RWPE1 (cell line): ENCODE data around the gene SLIT3.
"Not testable (repeated sequence)": the region's sequence is repeated elsewhere in the genome, so short reads cannot be mapped to it uniquely, and the experiment has no call there.

Source experiments
- CTCF ChIA-PET: fragments of 350-600 bp; sonication (Branson Sonifier 250); formaldehyde crosslinking; extraction: SDS; loops from one replicate; lab custom pipeline; 2021; lab: Yijun Ruan, JAX
- POLR2A ChIA-PET: fragments of 400-600 bp; formaldehyde crosslinking; extraction: SDS; loops from one replicate; lab custom pipeline; 2020; ENCODE audit warnings: antibody characterized with exemption; ENCODE audit not compliant: low non-redundant PET; lab: Yijun Ruan, JAX
- DNase-seq: peaks from one replicate; pipeline ENCODE4 v3.0.0; 2012; ENCODE audit warnings: low spot score
- H3K27ac ChIP-seq: fragments of 450-650 bp; 2 replicates; pipeline ENCODE4 v1.5.1; 2017
- CTCF ChIP-seq: fragments of 450-650 bp; conservative IDR thresholded peaks from 2 replicates; pipeline ENCODE4 v1.5.1; 2017; ENCODE audit warnings: low read depth, mild to moderate bottlenecking

SLIT3 gene

DNA sequence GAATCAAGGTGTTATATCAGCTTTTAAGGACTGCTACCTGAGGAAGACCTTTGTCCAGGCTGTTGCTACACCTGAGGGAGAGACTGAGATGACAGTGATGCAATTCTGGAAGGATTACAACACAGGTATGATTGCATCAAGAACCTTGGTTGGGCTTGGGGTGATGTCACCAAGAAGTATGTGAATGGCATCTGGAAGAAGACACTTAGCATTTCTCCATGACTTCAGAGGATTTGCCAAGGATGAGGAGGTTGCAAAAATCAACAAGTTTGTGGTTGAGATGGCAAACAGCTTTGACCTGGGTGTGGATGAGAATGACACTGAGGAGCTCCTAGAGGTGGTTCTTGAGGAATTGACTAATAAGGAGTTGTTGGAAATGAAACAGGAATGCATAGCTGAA is 653.9 kb downstream of the SLIT3 start:
- DNase-seq: peak; percentile 80
- CTCF ChIA-PET: interaction anchor here (1.8 kb wide), 1 partner anchor 33 kb away, joined by 4 read pairs; no protein-coding TSS in a partner anchor
- TF ChIP-seq CTCF: no peak
- H3K27ac ChIP-seq: no peak overlapping the region
- POLR2A ChIA-PET: no interaction called here

GRCh38 chr5:168646335-168646734 is 654.6 kb downstream of the SLIT3 start:
- peak overlapping the region; percentile 86 for H3K27ac ChIP-seq
- CTCF ChIA-PET: no interaction called here
- no peak for TF ChIP-seq CTCF
- POLR2A ChIA-PET: no interaction called here
- peak; percentile 65 for DNase-seq

- TF ChIP-seq CTCF: no peak
- CTCF ChIA-PET: no interaction called here
- POLR2A ChIA-PET: no interaction called here
- no peak overlapping the region for H3K27ac ChIP-seq
- DNase-seq: no peak
These were observed 655.7 kb downstream of the SLIT3 start for GRCh38 chr5:168645195-168645594.

- no peak overlapping the region for H3K27ac ChIP-seq
- CTCF ChIA-PET: no interaction called here
- no peak for DNase-seq
- no peak for TF ChIP-seq CTCF
- POLR2A ChIA-PET: no interaction called here
These were observed 658.9 kb downstream of the SLIT3 start for GRCh38 chr5:168642019-168642418.

DNA sequence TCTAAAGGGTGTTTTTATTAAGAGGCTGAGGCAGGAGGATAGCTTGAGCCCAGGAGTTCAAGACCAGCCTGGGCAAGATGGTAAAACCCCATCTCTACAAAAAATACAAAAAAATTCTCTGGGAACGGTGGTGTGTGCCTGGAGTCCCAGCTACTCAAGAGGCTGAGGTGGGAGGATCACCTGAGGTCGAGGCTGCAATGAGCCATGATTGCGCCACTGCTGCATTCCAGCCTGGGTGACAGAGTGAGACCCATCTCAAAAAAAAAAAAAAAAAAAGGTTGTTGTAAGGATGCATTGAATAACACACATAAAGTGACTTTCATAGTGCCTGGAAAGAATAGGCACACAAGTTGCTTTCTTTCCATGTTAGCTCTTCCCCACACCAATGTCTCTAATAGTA is 662.1 kb downstream of the SLIT3 start:
- H3K27ac ChIP-seq, POLR2A ChIA-PET, CTCF ChIA-PET, DNase-seq: not testable (repeated sequence)

DNA sequence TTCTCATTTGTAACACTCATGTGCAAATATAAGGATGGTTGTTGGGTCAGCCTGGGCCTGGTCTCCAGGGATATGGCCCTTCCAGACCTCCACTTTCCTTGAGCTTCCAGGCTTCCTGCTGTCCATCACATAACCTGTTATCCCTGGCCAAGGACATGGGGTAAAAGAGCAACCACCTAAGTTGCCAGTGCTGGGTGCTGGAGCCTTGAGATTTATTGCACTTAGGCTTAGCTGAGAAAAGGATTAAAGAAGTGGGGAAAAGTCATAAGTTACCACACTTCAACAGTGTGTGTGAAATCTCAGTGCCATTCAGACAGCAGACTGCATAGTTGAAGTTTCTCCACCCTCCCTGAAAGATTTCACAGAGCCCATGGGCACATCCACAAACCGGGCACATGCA is 663.1 kb downstream of the SLIT3 start:
- CTCF ChIA-PET: no interaction called here

GRCh38 chr5:168637281-168637680 is 663.7 kb downstream of the SLIT3 start:
- no peak for DNase-seq
- ChIA-PET POLR2A (no interaction called here), CTCF (no interaction called here)
- H3K27ac ChIP-seq: no peak overlapping the region
- TF ChIP-seq CTCF: no peak

More for the DNA sequence above, 663.1 kb downstream of the SLIT3 start:
- DNase-seq: no peak
- POLR2A ChIA-PET: no interaction called here
- no peak for TF ChIP-seq CTCF
- no peak overlapping the region for H3K27ac ChIP-seq

DNA sequence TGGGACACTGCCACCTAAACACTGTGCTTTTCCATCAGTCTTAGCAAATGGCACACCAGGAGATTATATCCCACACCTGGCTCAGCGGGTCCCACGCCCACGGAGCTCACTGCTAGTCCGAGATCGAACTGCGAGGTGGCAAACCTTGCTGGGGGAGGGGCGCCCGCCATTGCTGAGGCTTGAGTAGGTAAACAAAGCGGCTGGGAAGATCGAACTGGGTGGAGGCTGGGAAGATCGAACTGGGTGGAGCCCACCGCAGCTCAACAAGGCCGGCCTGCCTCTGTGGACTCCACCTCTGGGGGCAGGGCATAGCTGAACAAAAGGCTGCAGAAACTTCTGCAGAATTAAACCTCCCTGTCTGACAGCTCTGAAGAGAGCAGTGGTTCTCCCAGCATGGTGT is 670.0 kb downstream of the SLIT3 start:
- H3K27ac ChIP-seq, POLR2A ChIA-PET, DNase-seq: not testable (repeated sequence)
- CTCF ChIA-PET: interaction anchor here (0.6 kb wide), 1 partner anchor 23 kb away, joined by 3 read pairs; no protein-coding TSS in a partner anchor
